GM12875 (cell line): ENCODE data around the gene C3orf20.

ENCODE experiments used
- H3K4me3 ChIP-seq: one replicate; pipeline ENCODE4 v1.5.1; 2011; ENCODE audit warnings: low read depth, low read length, control low read depth
- CTCF ChIP-seq: IDR thresholded peaks from 2 replicates; pipeline ENCODE4 v1.5.1; 2011; ENCODE audit warnings: low read depth, mild to moderate bottlenecking, control low read depth, inconsistent platforms, low read length, moderate library complexity, borderline replicate concordance; ENCODE audit not compliant: insufficient read depth

The C3orf20 gene

GRCh38 chr3:14647976-14648955 lies 26.7 kb upstream of the C3orf20 start:
- no peak for TF ChIP-seq CTCF
- no peak overlapping the region for H3K4me3 ChIP-seq

- no peak for TF ChIP-seq CTCF
- H3K4me3 ChIP-seq: no peak overlapping the region
Observed at GRCh38 chr3:14649466-14649865, 25.5 kb upstream of the C3orf20 start.

- no peak for TF ChIP-seq CTCF
- no peak overlapping the region for H3K4me3 ChIP-seq
Observed at GRCh38 chr3:14650193-14650592, 24.7 kb upstream of the C3orf20 start.

- H3K4me3 ChIP-seq: peak within 1 kb of the TSS; percentile 81
- no peak for TF ChIP-seq CTCF
Observed at GRCh38 chr3:14651440-14652251, 23.3 kb upstream of the C3orf20 start, which contains the start of gene CCDC174. CCDC174 (plus strand) TSS chr3:14651762; CDS start chr3:14651837, 75 bp downstream.

- peak overlapping the region; percentile 81 for H3K4me3 ChIP-seq
Observed at GRCh38 chr3:14652360-14652907, 22.5 kb upstream of the C3orf20 start.

GRCh38 chr3:14657579-14657978 lies 17.4 kb upstream of the C3orf20 start:
- H3K4me3 ChIP-seq: no peak overlapping the region
- no peak for TF ChIP-seq CTCF

- no peak for TF ChIP-seq CTCF
- H3K4me3 ChIP-seq: no peak overlapping the region
Observed at GRCh38 chr3:14658978-14659377, 16.0 kb upstream of the C3orf20 start.
